Measurements from ENCODE around the gene MAD1L1. TPM values are rescaled to one million over a fixed set of nuclear protein-coding genes. Genes with fewer than 3 reads are reported as not detected.

Gene MAD1L1
- total RNA-seq, 1 experiment from 2014 or later: 38.5 TPM

- no peak overlapping the region for H3K4me3 ChIP-seq (replicated peaks in 1 of 2; ENCODE audit: low read depth in 1 of 2, low read length in 2 of 2)
- ChIA-PET CTCF (interaction anchor here (2.9 kb wide), 1 partner anchor 98 kb away, joined by 11 read pairs; no protein-coding TSS in a partner anchor), POLR2A (no interaction called here), RAD21 (ENCODE audit: low non-redundant PET in 1 of 2, low total read pairs in 2 of 2, uncharacterized antibody in 2 of 2, unreplicated experiment in 2 of 2) (no interaction called here)
- no peaks in the 10 kb centered on the region; a peak in 1 of 4 replicates for H3K36me3 ChIP-seq (ENCODE audit: control insufficient read depth in 1 of 2, insufficient read depth in 2 of 2, low read length in 2 of 2)
- H3K4me1 ChIP-seq (ENCODE audit: control insufficient read depth in 1 of 2, insufficient read depth in 2 of 2, low read length in 2 of 2): 0 out of 4 replicates have a peak, but pooled peaks cover 0 to 5% of the 10 kb centered on the region in 2 experiments
- H3K79me2 ChIP-seq (ENCODE audit: insufficient read depth, low read length): no peaks in the 10 kb centered on the region
- BruUV-seq (replicated peaks): no TSS peak
- no peaks in the 10 kb centered on the region for H4K20me1 ChIP-seq (ENCODE audit: insufficient read depth)
- no peak overlapping the region for H3K4me2 ChIP-seq (ENCODE audit: low read length)
- ATAC-seq (no peak), DNase-seq (ENCODE audit: low read depth, low spot score) (no peak)
- no peak overlapping the region for H2AFZ ChIP-seq (ENCODE audit: low read depth, low read length, poor library complexity, severe bottlenecking)
- no peak overlapping the region for H3K9ac ChIP-seq (ENCODE audit: low read length)
- no peaks in the 10 kb centered on the region for H3K9me3 ChIP-seq (ENCODE audit: control insufficient read depth in 1 of 2, insufficient read depth in 1 of 2, low read depth in 1 of 2, low read length in 2 of 2)
- no peak overlapping the region for H3K27ac ChIP-seq (ENCODE audit: low read depth, low read length)
- no peaks in the 10 kb centered on the region for H3K9me2 ChIP-seq (ENCODE audit: insufficient read depth)
- no peaks in the 10 kb centered on the region for H3K27me3 ChIP-seq (ENCODE audit: insufficient read depth, low read length)
- TF ChIP-seq ZNF274 (IDR thresholded peaks at IDR 0.05; ENCODE audit: low read depth, low read length): no peak
- TF ChIP-seq SRF (IDR thresholded peaks at IDR 0.05; ENCODE audit: low read depth): no peak
- no peak for TF ChIP-seq FOSL1 (IDR thresholded peaks at IDR 0.05; ENCODE audit: low read depth)
- intact Hi-C loops (cut with micrococcal nuclease): no loop called here
Observed at GRCh38 chr7:2249744-2250323, 17.1 kb upstream of the MAD1L1 start.

DNA sequence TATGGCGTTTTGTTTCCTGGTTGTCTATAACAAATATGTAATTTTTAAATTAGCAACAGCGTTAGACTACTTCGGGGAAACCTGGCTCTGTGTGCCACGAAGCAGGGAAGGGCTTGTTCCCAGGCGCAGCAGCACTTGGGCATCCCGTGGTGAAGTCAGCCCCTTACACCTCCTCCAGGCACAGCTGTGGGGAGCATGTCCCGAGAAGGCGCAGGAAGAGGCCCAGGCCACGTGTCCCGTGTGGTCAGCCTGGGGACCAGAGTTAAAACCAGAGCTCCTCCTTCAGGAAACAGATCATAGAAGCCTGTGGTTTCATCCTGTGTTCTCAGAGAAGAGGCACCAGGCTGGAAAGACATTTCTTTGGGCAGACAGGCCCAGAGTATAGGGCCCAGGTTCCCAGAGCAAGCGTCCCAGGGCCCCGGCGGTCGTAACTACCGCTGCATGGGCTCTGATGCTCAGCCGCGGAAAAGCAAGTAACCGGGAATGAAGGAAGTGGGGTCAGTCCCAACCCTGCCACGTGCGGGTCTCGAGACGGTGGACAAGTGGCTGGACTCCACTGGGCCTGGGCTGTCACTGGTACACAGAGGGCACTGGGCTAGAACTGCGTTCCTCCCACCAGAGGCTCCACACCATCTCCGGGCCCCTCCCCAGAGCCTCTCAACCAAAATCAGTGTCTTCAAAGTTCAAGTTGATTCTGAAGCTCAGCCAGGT, 16.4 kb upstream of the MAD1L1 start:
- no peak overlapping the region for H3K9ac ChIP-seq (ENCODE audit: low read length)
- ATAC-seq: peak; percentile 13; the same call in 1 of the 2 replicates
- no peak overlapping the region for H3K4me3 ChIP-seq (replicated peaks in 1 of 2; ENCODE audit: low read depth in 1 of 2, low read length in 2 of 2)
- H3K9me3 ChIP-seq (ENCODE audit: control insufficient read depth in 1 of 2, insufficient read depth in 1 of 2, low read depth in 1 of 2, low read length in 2 of 2): no peaks in the 10 kb centered on the region
- ChIA-PET CTCF (interaction anchor here (1.8 to 2.9 kb wide), 2 partner anchors 99 to 220 kb away, joined by 6 to 11 read pairs; no protein-coding TSS in a partner anchor), RAD21 (ENCODE audit: low non-redundant PET in 1 of 2, low total read pairs in 2 of 2, uncharacterized antibody in 2 of 2, unreplicated experiment in 2 of 2) (interaction anchor here in 1 of 2 experiments (0.7 to 0.9 kb wide), 2 partner anchors 99 to 269 kb away, joined by 3 to 4 read pairs; no protein-coding TSS in a partner anchor), POLR2A (interaction anchor here (1.1 kb wide), 1 partner anchor 105 kb away, joined by 3 read pairs; no protein-coding TSS in a partner anchor)
- no peak for DNase-seq (ENCODE audit: low read depth, low spot score)
- TF ChIP-seq SIN3A (IDR thresholded peaks at IDR 0.05; ENCODE audit: low read depth) (no peak), RAD21 (IDR thresholded peaks at IDR 0.05; ENCODE audit: low read depth) (no peak), SP1 (IDR thresholded peaks at IDR 0.05; ENCODE audit: low read depth) (no peak), JUND (IDR thresholded peaks at IDR 0.05) (no peak), POLR2AphosphoS5 (IDR thresholded peaks at IDR 0.05; ENCODE audit: low read depth, low read length) (no peak), ZNF274 (IDR thresholded peaks at IDR 0.05; ENCODE audit: low read depth, low read length) (no peak), ZFX (IDR thresholded peaks at IDR 0.05) (no peak), FOSL1 (IDR thresholded peaks at IDR 0.05; ENCODE audit: low read depth) (no peak)
- TF ChIP-seq, protein P1, sequence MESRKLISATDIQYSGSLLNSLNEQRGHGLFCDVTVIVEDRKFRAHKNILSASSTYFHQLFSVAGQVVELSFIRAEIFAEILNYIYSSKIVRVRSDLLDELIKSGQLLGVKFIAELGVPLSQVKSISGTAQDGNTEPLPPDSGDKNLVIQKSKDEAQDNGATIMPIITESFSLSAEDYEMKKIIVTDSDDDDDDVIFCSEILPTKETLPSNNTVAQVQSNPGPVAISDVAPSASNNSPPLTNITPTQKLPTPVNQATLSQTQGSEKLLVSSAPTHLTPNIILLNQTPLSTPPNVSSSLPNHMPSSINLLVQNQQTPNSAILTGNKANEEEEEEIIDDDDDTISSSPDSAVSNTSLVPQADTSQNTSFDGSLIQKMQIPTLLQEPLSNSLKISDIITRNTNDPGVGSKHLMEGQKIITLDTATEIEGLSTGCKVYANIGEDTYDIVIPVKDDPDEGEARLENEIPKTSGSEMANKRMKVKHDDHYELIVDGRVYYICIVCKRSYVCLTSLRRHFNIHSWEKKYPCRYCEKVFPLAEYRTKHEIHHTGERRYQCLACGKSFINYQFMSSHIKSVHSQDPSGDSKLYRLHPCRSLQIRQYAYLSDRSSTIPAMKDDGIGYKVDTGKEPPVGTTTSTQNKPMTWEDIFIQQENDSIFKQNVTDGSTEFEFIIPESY (IDR thresholded peaks at IDR 0.05; ENCODE audit: extremely low read depth, insufficient replicate concordance, low read length): no peak
- TF ChIP-seq, protein P2, sequence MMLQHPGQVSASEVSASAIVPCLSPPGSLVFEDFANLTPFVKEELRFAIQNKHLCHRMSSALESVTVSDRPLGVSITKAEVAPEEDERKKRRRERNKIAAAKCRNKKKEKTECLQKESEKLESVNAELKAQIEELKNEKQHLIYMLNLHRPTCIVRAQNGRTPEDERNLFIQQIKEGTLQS (IDR thresholded peaks at IDR 0.05): no peak
- no peaks in the 10 kb centered on the region for H3K27me3 ChIP-seq (ENCODE audit: insufficient read depth, low read length)
- H4K20me1 ChIP-seq (ENCODE audit: insufficient read depth): no peaks in the 10 kb centered on the region
- H3K36me3 ChIP-seq (ENCODE audit: control insufficient read depth in 1 of 2, insufficient read depth in 2 of 2, low read length in 2 of 2): no peaks in the 10 kb centered on the region; a peak in 1 of 4 replicates
- H3K4me2 ChIP-seq (ENCODE audit: low read length): no peak overlapping the region
- H2AFZ ChIP-seq (ENCODE audit: low read depth, low read length, poor library complexity, severe bottlenecking): no peak overlapping the region
- intact Hi-C loops (cut with micrococcal nuclease): no loop called here
- 0 out of 4 replicates have a peak, but pooled peaks cover 0 to 5% of the 10 kb centered on the region in 2 experiments for H3K4me1 ChIP-seq (ENCODE audit: control insufficient read depth in 1 of 2, insufficient read depth in 2 of 2, low read length in 2 of 2)
- H3K9me2 ChIP-seq (ENCODE audit: insufficient read depth): no peaks in the 10 kb centered on the region
- BruUV-seq (replicated peaks): no TSS peak
- H3K27ac ChIP-seq (ENCODE audit: low read depth, low read length): no peak overlapping the region
- H3K79me2 ChIP-seq (ENCODE audit: insufficient read depth, low read length): peaks cover under 1% of the 10 kb centered on the region; the same call in 1 of the 2 replicates
